Neural progenitor cell (in vitro differentiated cells): ENCODE measurements around the gene CDK13. TPM values are rescaled to one million over a fixed set of nuclear protein-coding genes. Genes with fewer than 3 reads are reported as not detected.

Source experiments
- DNase-seq: peaks from one replicate; pipeline ENCODE4 v3.0.0-alpha.2; 2016; ENCODE audit warnings: low spot score
- H2AFZ ChIP-seq: fragments of 200-600 bp; sonication (generic); replicated peaks from 2 replicates; pipeline ENCODE4 v1.6.1; 2016; ENCODE audit warnings: antibody characterized with exemption
- H3F3A ChIP-seq: fragments of 200-600 bp; sonication (generic); 2 replicates; pipeline ENCODE4 v1.6.1; 2016; ENCODE audit warnings: antibody characterized with exemption, low read depth
- H3K27ac ChIP-seq: fragments of 200-600 bp; sonication (generic); 2 replicates; pipeline ENCODE4 v1.5.1; 2016; ENCODE audit warnings: mild to moderate bottlenecking
- H3K27me3 ChIP-seq: fragments of 200-600 bp; sonication (generic); 2 replicates; pipeline ENCODE4 v1.6.1; 2016; ENCODE audit warnings: mild to moderate bottlenecking, moderate library complexity
- H3K36me3 ChIP-seq: fragments of 200-600 bp; sonication (generic); 2 replicates; pipeline ENCODE4 v1.5.1; 2016
- H3K4me1 ChIP-seq: fragments of 200-600 bp; sonication (generic); 2 replicates; pipeline ENCODE4 v1.6.1; 2016; ENCODE audit warnings: mixed run types
- H3K4me2 ChIP-seq: fragments of 200-600 bp; sonication (generic); 2 replicates; pipeline ENCODE4 v1.6.1; 2016
- H3K4me3 ChIP-seq: fragments of 200-600 bp; sonication (generic); 2 replicates; pipeline ENCODE4 v1.5.1; 2016
- H3K79me2 ChIP-seq: fragments of 200-600 bp; sonication (generic); 2 replicates; pipeline ENCODE4 v1.6.1; 2016; ENCODE audit warnings: low read depth
- H3K9ac ChIP-seq: fragments of 200-600 bp; sonication (generic); 2 replicates; pipeline ENCODE4 v1.6.1; 2016
- H3K9me3 ChIP-seq: fragments of 200-600 bp; sonication (generic); 2 replicates; pipeline ENCODE4 v1.5.1; 2016; ENCODE audit warnings: low read depth
- H4K20me1 ChIP-seq: fragments of 200-600 bp; sonication (generic); 2 replicates; pipeline ENCODE4 v1.6.1; 2016; ENCODE audit warnings: low read depth
- H3K27ac Mint-ChIP-seq: 3 replicates; pipeline ENCODE4 v1.8.0; 2021; ENCODE audit warnings: mixed read lengths
- H3K27me3 Mint-ChIP-seq: 2 replicates; pipeline ENCODE4 v1.8.0; 2022; ENCODE audit warnings: low read depth, mild to moderate bottlenecking, inconsistent platforms, moderate library complexity, mixed read lengths; ENCODE audit not compliant: insufficient read depth
- H3K36me3 Mint-ChIP-seq: 3 replicates; pipeline ENCODE4 v1.8.0; 2021; ENCODE audit warnings: mixed read lengths
- H3K4me1 Mint-ChIP-seq: 3 replicates; pipeline ENCODE4 v1.8.0; 2021; ENCODE audit warnings: mixed read lengths
- H3K4me3 Mint-ChIP-seq: 3 replicates; pipeline ENCODE4 v1.8.0; 2021; ENCODE audit warnings: mild to moderate bottlenecking, moderate library complexity, mixed read lengths
- H3K9me3 Mint-ChIP-seq: 3 replicates; pipeline ENCODE4 v1.8.0; 2020; ENCODE audit warnings: mixed read lengths
- EZH2 ChIP-seq: fragments of 200-600 bp; sonication (generic); IDR thresholded peaks from 2 replicates; pipeline ENCODE4 v1.6.1; 2017; ENCODE audit warnings: antibody characterized with exemption, mild to moderate bottlenecking, moderate library complexity
- EZH2phosphoT487 ChIP-seq: fragments of 200-600 bp; sonication (generic); IDR thresholded peaks from 2 replicates; pipeline ENCODE4 v1.6.1; 2017; ENCODE audit warnings: antibody characterized with exemption
- total RNA-seq: library from RNA; depleted of rRNA; stranded (reverse); fragments of >200 nt; gene quantifications from 2 replicates; pipeline ENCODE4 v1.2.3, GENCODE V29; 2015; ENCODE audit warnings: low replicate concordance
- TF ChIP-seq, protein P1 (sequence below): fragments of 200-600 bp; sonication (generic); IDR thresholded peaks from 2 replicates; pipeline ENCODE4 v1.5.1; 2017; ENCODE audit warnings: antibody characterized with exemption, mild to moderate bottlenecking

The CDK13 gene
- total RNA-seq, 1 donor from 2014 or later, result 75.5 TPM

DNA sequence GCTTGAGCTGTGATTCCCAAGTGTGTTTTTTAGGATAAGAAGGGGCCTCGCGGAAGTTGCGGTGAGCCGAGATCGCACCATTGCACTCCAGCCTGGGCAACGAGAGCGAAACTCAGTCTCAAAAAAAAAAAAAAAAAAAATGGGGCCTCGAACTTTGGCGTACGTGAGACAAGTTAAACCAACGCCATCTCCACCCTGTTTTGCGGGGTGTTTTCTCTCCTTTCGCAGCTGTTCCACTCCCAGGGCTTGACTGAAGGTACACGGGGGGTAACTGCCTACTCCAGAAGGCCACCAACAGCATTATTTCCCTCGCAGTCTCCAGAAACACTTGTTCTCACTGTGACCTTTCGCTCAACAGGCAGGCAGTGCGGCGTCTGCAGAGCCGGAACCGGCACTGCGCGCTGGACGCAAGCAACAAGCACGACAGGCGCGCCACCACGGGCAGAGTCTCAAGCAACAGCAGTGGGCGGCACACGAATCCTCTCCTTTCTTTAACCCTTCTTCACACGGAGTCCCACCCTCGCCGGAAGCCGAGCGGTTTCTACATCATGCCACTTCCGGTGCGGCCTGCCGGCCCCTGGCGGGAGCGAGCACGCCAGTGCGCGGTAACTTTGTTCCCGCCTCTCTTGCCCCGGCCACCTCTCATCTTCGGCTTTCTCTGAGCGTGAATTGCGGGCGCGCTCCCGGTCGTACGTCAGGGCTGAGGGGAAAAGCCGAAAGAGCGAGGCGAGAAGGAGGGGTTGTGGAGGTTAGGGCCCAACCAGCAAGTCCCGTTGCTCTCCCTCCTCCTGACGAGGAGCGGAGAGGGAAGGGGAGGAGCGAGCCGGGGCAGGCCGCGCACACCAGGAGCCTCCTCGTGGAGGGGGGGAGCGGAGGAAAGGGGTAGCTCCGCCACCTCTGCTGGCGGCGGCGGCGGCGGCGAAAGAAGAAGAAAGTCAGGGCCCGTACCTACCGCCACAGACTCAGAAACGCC, 814 bp upstream of the CDK13 start:
- Histone ChIP-seq H3K9me3 (no peaks in the 10 kb centered on the region), H2AFZ (peak overlapping the region; percentile 28), H3K4me1 (peaks cover 18% of the 10 kb centered on the region), H3K36me3 (no peaks in the 10 kb centered on the region), H3K27ac (peak overlapping the region; percentile 95), H3F3A (peaks cover 30% of the 10 kb centered on the region), H4K20me1 (peaks cover 30% of the 10 kb centered on the region), H3K27me3 (no peaks in the 10 kb centered on the region), H3K79me2 (peaks cover 48% of the 10 kb centered on the region), H3K9ac (peak overlapping the region; percentile 83), H3K4me2 (peak overlapping the region; percentile 93), H3K4me3 (peak overlapping the region; percentile 84)
- Mint-ChIP-seq H3K9me3 (no peaks in the 10 kb centered on the region), H3K4me3 (peak overlapping the region; percentile 100), H3K36me3 (peaks cover 10% of the 10 kb centered on the region), H3K27me3 (peaks cover 8% of the 10 kb centered on the region), H3K27ac (peak overlapping the region; percentile 100), H3K4me1 (peaks cover 18% of the 10 kb centered on the region)
- TF ChIP-seq, protein P1, sequence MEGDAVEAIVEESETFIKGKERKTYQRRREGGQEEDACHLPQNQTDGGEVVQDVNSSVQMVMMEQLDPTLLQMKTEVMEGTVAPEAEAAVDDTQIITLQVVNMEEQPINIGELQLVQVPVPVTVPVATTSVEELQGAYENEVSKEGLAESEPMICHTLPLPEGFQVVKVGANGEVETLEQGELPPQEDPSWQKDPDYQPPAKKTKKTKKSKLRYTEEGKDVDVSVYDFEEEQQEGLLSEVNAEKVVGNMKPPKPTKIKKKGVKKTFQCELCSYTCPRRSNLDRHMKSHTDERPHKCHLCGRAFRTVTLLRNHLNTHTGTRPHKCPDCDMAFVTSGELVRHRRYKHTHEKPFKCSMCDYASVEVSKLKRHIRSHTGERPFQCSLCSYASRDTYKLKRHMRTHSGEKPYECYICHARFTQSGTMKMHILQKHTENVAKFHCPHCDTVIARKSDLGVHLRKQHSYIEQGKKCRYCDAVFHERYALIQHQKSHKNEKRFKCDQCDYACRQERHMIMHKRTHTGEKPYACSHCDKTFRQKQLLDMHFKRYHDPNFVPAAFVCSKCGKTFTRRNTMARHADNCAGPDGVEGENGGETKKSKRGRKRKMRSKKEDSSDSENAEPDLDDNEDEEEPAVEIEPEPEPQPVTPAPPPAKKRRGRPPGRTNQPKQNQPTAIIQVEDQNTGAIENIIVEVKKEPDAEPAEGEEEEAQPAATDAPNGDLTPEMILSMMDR, result no peak
- TF ChIP-seq EZH2phosphoT487 (no peak), EZH2 (no peak)
- DNase-seq, result peak; percentile 99

DNA sequence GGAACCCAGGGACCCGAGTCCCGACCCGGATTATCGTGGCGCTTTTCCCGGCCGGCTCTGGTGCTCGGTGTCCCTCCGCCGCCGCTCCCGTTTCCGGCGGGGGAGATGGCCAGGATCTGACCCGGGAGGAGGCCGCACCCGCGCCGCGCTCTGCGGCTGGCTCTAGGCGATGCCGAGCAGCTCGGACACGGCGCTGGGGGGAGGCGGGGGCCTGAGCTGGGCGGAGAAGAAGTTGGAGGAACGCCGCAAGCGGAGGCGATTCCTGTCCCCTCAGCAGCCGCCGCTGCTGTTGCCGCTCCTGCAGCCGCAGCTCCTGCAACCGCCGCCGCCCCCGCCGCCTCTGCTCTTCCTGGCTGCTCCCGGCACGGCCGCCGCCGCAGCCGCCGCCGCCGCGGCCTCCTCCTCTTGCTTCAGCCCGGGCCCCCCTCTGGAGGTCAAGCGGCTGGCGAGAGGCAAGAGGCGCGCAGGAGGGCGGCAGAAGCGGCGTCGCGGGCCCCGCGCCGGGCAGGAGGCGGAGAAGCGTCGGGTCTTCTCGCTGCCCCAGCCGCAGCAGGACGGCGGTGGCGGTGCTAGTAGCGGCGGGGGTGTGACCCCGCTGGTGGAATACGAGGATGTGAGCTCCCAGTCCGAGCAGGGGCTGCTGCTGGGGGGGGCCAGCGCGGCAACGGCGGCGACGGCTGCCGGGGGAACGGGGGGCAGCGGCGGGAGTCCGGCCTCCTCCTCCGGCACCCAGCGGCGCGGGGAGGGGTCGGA, 593 bp downstream of the CDK13 start:
- Mint-ChIP-seq H3K4me3 (peak overlapping the region; percentile 100), H3K4me1 (peaks cover 22% of the 10 kb centered on the region), H3K27me3 (peaks cover 8% of the 10 kb centered on the region), H3K9me3 (peaks cover 6% of the 10 kb centered on the region), H3K27ac (no peak overlapping the region), H3K36me3 (peaks cover 18% of the 10 kb centered on the region)
- no peaks in the 10 kb centered on the region for H3K9me3 ChIP-seq
- peaks cover 41% of the 10 kb centered on the region for H4K20me1 ChIP-seq
- peaks cover 30% of the 10 kb centered on the region for H3F3A ChIP-seq
- no peaks in the 10 kb centered on the region for H3K27me3 ChIP-seq
- H3K79me2 ChIP-seq, result peaks cover 62% of the 10 kb centered on the region
- peak overlapping the region; percentile 94 for H3K27ac ChIP-seq
- TF ChIP-seq EZH2, result no peak
- TF ChIP-seq, protein P1, result no peak
- TF ChIP-seq EZH2phosphoT487, result no peak
- no peaks in the 10 kb centered on the region for H3K36me3 ChIP-seq
- H3K4me1 ChIP-seq, result peaks cover 18% of the 10 kb centered on the region
- H3K4me2 ChIP-seq, result peak overlapping the region; percentile 93
- peak; percentile 69 for DNase-seq
- H3K4me3 ChIP-seq, result peak overlapping the region; percentile 84
- peak overlapping the region; percentile 28 for H2AFZ ChIP-seq
- peak overlapping the region; percentile 83 for H3K9ac ChIP-seq

DNA sequence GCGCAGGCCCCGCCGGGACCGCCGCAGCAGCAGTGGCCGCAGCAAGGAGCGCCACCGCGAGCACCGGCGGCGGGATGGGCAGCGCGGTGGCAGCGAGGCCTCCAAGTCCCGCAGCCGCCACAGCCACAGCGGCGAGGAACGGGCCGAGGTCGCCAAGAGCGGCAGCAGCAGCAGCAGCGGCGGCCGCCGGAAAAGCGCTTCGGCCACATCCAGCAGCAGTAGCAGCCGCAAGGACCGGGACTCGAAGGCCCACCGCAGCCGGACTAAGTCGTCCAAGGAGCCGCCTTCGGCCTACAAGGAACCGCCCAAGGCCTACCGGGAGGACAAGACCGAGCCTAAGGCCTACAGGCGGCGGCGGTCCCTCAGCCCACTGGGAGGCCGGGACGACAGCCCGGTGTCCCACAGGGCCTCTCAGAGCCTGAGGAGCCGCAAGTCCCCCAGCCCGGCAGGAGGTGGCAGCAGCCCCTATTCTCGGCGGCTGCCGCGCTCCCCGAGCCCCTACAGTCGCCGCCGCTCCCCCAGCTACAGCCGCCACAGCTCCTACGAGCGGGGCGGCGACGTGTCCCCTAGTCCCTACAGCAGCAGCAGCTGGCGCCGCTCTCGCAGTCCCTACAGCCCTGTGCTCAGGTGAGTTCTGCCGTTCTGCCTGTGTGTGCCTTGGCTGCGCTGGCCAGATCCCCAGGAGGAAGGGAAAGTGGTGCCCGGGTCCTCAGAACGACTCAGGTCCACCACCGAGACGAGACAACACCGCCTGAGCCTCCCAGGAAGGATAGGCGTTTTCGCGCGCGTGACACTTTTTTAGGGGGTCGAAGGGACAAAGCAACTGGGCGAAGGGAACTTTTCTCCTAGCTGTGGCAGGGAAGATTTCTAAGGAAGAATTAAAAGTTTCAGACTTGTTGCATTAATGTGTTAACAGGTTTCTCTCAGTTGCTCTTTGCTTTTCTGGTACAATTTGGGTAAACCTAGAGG, 1.5 kb downstream of the CDK13 start:
- Histone ChIP-seq H3K79me2 (peaks cover 71% of the 10 kb centered on the region), H3K4me3 (peak overlapping the region; percentile 84), H2AFZ (no peak overlapping the region), H3K4me1 (peaks cover 18% of the 10 kb centered on the region), H3K9ac (peak overlapping the region; percentile 83), H3K27ac (peak overlapping the region; percentile 64), H3F3A (peaks cover 30% of the 10 kb centered on the region), H3K9me3 (no peaks in the 10 kb centered on the region), H3K4me2 (peak overlapping the region; percentile 93), H3K36me3 (no peaks in the 10 kb centered on the region), H3K27me3 (no peaks in the 10 kb centered on the region), H4K20me1 (peaks cover 47% of the 10 kb centered on the region)
- peaks cover 8% of the 10 kb centered on the region for H3K27me3 Mint-ChIP-seq
- H3K4me3 Mint-ChIP-seq, result peak overlapping the region; percentile 98
- H3K4me1 Mint-ChIP-seq, result peaks cover 22% of the 10 kb centered on the region
- DNase-seq, result peak; percentile 91
- TF ChIP-seq EZH2 (no peak), EZH2phosphoT487 (no peak)
- TF ChIP-seq, protein P1, result peak; percentile 43
- peaks cover 22% of the 10 kb centered on the region for H3K36me3 Mint-ChIP-seq
- H3K27ac Mint-ChIP-seq, result peak overlapping the region; percentile 99
- H3K9me3 Mint-ChIP-seq, result peaks cover 6% of the 10 kb centered on the region
